GM19324 (cell line): ENCODE data around the gene SMAP2.
"Not testable (repeated sequence)": the region's sequence is repeated elsewhere in the genome, so short reads cannot be mapped to it uniquely, and the experiment has no call there.

Experiments used
- ATAC-seq: cut with Tn5 transposase; IDR thresholded peaks from one replicate; pipeline ENCODE4 v1.9.1; 2021; ENCODE audit warnings: mild to moderate bottlenecking, moderate library complexity; ENCODE audit not compliant: unreplicated experiment, low FRiP score

Gene SMAP2

DNA sequence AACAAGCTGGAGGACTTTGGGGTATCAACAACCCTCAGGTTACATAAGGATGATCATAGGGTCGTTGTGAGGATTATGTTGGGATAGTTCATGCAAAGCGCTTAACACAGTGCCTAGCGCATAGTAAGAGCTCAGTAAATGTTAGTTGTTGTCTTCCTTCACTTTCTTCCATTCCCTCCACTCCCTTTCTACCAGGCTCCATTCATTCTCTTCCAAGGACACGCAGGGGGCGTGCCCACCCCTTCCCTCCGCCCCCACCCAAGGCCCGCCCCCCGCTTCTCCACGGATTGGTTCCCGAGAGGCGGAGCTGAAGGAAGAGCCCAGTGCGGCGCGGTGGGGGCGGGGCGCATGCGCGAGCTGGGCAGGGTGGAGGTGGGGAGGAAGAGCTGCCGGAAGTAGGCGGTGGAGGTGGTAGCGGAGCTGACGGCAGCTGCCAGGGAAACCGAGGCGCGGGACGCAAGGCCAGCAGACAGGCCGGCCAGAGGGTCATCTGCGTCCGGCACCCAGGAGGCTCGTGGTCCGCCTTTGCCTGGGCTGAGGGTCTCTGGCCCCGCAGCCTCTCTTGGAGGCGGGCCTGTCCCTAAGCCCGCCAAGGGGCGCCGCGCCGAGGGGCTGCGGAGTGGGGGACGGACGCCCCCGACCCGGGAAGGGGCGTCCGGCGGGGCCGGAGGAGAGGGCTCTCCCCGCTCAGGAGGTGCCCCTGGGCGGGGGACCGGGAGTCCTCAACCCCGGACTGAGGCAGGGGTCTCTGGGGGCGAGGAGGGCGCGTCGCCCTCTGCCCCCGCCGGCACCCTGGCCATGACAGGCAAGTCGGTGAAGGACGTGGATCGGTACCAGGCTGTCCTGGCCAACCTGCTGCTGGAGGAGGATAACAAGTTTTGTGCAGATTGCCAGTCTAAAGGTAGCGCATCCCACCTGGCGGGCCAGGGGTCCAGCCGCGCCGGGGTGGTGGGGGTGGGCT is at the start of gene SMAP2:
Gene SMAP2, plus strand, starts transcription at position 405 of the 961 bp plus-strand sequence. Its CDS starts 394 bp downstream, at position 799.
- peak; percentile 82 for ATAC-seq

DNA sequence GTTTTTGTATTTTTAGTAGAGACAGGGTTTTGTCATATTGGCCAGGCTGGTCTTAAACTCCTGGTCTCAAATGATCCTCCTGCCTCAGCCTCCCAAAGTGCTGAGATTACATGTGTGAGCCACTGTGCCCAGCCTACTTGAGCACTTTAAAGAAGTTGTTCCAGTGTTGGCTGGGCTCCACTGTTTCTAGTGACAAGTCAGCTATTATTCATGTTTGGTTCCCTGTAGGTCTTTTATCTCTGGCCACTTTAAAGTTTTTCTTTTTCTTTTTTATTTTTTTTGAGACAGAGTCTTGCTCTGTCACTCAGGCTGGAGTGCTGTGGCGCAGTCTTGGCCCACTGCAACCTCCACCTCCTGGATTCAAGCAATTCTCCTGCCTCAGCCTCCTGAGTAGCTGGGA is 42.1 kb upstream of the SMAP2 start:
- not testable (repeated sequence) for ATAC-seq

DNA sequence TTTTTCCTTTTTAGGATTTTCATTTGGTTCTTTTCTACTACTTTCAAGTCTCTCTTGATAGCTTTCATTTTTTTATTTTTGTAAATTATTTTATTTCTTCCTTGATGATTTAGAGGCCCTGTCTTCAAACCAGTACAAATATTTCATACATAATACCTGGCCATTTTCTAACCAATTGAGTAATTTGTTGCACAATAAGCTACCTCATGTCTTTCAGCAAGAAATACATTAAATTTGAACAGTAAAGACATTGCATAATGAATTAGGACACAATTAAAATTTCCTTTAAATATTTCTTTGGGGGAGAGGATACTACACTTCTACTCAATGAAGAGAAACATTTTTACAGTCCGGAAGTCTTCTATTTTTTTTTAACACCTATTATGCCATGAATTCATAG is 40.8 kb upstream of the SMAP2 start:
- no peak for ATAC-seq

DNA sequence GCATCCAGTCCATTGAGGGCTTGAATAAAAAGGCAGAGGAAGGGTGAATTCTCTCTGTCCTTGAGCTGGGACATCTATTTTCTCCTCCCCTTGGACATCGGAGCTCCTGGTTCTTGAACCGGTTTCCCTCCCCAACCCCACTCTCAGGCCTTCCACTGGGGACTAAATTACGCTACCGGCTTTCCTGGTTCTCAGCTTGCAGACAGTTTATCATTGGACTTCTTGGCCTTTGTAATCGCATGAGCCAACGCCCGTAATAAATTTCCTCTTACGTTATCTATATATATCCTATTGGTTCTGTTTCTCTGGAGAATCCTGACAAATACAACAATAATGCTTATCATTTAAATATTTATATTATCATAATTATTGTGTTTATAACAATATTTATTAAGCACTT is 36.1 kb upstream of the SMAP2 start:
- no peak for ATAC-seq

DNA sequence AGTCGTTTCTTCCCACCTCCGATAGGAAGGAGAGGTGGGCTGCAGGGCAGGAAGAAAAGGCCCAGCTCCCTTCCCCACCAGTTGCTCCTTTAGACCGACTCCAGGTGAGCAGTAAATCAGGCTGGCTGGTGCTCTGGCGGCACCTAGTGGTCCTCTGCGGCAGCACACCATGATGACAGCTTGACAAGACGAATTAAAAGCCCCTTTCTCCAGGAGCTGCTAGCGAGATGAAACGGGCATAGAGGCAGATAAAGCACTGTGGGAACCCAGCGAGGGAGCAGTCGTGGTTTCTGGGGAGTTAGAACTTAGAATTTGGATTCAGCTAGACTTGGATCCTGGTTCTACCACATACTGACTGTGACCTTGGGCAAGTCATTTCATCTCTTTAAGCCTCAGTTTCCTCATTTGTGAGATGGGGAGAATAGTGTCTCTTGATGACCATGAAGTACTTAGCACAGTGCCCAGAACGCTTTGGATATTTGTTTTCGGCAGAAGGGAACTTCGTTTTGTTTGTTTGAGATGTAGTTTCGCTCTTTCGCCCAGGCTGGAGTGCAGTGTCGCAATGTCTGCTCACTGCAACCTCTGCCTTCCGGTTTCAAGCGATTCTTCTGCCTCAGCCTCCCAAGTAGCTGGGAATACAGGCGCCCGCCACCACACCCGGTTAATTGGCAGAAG is 34.6 kb upstream of the SMAP2 start:
- ATAC-seq = no peak

DNA sequence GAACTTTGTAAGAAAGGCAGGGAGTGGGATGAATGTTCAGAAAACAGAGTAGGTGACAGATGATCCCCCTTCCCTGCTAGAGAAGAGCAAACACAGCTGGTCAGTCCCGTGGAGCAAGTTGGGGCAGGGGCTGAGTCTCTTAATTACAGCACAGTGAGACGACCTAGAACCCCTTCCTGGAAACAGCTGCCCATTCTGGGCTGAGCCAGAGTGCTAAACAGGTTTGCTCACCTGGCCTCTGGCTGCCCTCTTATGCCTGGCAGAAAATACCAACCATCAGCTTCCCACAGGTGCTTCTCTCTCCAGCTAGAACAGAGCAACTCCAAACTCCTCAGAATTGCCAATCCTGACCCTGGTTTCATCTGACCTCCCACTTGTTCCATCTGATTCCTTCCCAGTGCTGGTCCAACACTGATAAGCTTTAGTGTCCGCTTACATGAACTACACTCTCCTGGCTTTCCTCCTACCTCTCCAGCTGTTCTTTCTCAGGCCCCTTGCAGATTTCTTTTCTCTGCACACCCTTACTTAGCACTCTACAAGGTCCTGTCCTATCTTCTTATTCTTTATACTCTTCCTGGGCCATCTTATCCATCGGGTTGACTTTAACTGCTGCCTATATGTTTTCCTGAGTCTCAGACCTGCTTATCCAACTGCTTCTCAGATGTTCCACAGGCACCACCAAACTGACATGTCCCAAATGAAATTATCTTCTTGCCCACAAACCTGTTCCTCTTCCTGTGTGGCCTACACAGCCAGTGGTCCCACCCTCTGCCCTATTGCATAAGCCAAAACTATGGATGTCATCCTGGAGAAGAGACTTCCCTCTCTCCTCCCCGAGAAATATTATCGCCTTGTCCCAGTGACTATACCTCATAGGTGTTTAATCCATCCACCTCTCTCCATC is 33.9 kb upstream of the SMAP2 start:
- ATAC-seq = no peak

DNA sequence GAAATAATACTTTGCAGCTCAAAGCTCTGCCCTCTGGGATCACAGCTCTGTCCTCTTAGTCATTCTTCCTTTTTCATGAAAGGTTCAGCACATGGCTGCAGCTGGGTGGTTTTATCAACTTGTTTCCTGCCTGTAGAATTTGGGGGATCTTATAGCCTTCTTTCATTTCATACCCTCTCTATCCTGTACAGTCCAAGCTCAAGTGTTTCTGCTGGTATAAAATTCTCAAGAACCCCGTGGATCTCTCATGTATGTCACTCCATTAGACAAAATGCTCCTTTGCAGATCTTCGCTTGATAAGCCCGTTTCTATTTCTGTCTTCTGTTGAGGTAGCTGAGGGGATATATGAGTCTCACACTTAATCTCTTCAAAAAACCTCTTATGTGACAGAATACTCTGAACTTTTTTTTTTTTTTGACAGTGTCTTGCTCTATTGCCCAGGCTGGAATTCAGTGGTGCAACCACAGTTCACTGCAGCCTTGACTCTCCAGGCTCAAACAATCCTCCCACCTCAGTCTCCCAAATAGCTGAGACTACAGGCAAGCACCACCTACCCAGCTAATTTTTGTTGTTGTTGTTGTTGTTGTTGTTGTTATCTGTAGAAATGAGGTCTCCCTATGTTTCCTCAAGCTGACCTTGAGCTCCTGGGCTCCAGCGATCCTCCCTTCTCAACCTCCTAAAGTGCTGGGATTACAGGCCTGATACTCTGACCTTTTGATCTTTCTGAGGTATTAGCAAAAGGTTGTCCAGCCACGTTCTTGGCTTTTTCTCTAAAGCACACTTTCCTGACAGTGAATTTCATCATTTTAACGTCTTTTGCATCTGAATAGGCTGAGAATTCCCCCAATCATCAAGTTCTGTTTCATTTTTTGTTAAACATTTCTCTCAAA is 31.8 kb upstream of the SMAP2 start:
- ATAC-seq = no peak

DNA sequence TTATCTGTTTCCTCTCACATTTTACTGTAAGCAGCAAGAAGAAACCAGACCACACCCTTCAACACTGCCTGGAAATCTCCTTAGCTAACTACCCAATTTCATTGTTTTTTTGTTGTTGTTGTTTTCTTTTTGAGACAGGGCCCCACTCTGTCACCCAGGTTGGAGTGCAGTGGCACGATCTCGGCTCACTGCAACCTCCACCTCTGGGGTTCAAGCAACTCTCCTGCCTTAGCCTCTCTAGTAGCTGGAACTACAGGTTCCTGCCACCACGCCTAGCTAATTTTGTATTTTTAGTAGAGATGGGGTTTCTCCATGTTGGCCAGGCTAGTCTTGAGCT is 31.2 kb upstream of the SMAP2 start:
- not testable (repeated sequence) for ATAC-seq

DNA sequence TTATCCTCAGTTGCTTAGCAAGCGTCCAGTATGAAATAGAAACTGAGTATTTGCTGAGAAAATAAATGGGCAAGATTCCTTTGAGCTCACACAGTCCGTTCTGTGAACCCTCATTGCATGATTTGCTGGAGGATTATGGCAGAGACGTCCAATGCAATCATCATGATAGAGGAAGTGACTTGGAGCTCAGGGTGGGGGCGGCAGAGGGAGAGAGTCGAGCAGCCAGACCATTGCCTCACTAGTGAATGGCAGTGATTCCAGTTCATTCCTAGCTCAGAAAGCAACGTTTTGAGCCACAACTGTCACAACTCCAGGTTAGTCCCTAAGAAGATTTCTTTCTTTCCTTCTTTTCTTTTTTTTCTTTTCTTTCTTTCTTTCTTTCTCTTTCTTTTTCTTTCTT is 28.9 kb upstream of the SMAP2 start:
- ATAC-seq = no peak

DNA sequence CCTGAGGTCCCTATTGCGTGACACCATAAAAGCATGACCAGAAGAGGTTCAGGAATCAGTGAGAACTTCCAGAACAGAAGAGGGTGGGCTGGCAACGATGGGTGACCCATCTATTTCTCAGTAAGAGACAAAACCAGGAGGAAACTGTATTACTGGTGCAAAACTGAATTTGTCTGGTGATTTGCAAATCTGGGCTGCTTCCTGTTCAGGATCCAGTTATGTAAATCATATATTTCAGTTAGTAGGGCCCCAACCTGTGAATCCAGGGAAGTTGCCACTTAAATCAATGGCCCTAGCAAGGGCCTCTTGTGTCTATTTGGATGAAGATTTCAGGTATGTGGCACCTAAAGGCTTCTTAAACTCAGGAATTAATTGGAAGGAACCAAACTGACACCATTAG is 23.1 kb upstream of the SMAP2 start:
- ATAC-seq = no peak

DNA sequence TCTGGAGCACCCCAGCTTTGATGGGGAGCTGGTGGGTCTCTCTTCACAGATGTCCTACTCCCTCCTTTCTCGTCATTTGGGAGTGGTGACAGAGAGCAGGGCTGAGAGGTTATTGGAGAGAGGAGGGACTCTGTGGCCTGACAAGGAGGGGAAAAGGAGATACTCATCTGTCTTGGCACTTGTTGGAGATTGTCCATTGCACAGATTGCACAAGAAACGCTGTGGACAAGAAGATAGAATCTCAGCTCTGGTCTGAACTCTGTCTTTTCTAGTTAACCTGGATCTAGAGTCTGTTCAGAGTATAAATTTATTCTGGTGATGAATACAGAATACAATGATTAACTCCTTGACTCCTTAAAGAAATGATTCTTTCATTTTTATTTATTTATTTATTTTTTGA is 22.4 kb upstream of the SMAP2 start:
- no peak for ATAC-seq

DNA sequence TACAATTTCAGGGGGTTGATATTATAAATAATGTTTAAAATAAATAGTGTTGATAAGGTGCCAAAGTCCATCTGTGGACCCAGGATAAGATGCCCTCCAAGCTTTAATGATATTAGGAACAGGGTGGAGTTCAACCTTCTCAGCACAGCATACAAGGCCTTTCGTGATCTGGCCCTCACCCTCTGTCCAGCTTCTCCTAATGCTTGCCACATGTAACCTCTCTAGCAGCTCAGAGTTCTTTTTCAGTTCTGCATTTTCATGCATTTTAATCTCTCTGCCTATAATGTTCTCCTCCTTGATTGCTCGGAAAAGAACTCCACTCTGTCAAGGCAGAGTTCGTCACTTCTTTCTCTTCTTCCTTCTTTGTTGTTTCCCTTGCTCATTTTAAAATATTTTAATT is 21.4 kb upstream of the SMAP2 start:
- ATAC-seq = no peak

DNA sequence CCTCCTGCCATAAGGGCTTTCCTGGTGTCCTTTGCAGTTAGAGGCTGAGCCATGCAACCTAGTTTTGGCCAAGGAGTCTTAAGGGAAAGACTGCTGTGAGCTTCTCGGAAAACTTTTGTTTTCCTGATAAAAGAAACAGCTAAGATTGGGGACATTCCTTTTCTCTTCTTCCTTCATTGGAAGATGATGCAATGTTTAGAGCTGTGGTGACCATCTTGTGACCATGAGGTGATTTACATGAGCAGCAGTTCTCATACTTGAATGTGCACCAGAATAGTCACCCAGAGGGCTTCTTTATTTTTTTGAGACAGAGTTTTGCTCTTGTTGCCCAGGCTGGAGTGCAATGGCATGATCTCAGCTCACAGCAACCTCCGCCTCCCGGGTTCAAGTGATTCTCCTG is 20.4 kb upstream of the SMAP2 start:
- ATAC-seq = no peak

DNA sequence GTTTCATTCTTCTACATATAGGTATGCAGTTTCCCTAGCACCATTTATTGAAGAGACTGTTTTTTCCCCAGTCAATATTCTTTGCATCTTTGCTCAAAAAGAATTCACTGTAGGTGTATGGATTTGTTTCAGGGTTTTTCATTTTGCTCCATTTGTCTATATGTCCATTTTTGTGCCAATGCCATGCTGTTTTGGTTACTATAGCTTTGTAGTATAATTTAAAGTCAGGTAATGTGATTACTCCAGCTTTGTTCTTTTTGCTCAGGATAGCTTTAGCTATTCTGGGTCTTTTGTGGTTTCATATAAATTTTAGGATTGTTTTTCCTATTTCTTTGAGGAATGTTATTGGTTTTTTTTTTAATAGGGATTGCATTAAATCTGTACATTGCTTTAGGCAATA is 15.9 kb upstream of the SMAP2 start:
- ATAC-seq = no peak

DNA sequence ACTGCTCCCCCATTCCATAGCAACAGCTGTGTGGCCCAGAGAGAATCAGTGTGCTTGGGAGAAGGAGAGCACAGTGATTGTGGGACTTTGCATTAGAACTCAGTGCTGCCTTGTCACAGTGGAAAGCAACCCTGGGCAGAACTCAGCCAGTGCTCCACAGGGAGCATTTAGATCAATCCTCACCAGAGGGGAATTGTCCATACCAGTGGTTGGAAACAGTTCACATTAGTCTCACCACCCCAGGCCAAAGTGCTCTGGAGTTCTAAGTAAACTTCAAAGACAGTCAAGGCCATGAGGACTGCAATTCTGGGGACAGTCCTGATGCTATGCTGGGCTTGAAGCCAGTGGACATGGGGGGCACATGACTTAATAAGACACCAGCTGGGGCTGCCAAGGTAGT is 12.9 kb upstream of the SMAP2 start:
- no peak for ATAC-seq

DNA sequence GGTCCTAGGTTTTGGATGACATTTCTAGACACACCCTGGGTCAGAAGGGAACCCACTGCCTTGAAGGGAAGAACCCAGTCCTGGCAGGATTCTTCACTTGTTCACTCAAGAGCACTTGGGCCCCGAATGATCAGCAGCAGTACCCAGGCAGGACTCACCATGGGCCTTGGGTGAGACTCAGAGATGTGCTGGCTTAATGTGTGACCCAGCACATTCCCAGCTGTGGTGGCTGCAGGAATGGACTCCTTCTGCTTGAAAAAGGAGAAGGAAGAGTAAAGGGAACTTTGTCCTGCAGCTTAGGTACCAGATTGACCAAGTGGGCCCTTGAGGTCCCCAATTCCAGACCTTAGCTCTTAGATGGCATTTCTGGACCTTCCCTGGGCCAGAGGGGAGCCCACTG is 12.3 kb upstream of the SMAP2 start:
- ATAC-seq = no peak

DNA sequence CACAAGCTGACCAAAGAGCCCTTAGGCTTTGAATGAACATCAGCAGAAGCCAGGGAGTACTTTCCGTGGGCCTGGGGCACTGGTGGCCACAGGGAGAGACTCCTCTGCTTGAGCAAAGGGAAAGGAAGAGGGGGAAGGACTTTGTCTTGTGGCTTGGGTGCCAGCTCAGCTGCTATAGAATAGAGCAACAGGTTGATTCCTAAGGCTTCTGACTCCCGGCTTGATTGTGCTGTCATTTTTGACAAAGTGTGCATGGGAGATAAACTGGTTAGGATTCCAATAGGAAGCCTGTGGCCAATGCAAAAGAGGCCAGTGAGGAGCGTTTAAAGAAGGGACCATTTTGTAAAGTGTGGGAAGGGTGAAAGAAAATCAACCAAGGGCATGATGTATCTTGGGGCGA is 11.9 kb upstream of the SMAP2 start:
- ATAC-seq = no peak

DNA sequence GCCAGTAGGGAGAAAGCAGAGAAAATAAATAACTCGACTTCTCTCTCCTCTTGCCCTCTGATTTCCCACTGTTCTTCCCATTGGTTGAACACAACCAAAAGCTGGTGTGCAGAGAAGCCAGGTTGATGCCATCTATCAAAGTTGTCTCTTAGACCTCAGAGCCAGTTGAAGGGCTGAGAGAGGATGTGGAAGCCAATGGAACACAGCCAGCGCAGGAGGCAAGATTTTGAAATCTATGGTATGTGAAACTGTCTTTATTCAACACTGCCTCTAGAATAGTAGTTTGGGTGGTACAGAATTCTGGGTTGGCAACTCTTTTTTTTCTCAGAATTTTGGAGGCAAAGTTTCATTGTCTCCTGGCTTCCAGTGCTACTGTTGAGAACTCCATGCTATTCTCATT is 11.3 kb upstream of the SMAP2 start:
- ATAC-seq = no peak

DNA sequence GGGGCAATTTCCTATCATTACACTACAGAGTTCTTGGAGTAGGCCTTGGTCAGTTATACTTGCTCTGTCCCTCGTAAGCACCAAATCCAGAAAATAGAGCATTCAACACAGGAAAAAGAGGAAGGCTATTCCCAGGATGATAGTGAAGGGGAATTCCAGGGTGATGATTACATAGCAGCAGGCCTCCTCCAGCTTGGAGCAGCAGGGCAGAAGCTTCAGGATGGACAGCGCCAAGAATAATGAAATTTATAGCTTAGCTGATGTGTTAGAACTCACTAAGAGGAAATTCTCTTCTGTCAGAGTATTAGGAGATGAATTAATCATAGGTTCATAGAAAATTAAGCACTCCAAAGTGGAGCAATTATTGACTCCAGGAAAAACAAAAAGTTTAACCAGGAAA is 10.8 kb upstream of the SMAP2 start:
- ATAC-seq = no peak

DNA sequence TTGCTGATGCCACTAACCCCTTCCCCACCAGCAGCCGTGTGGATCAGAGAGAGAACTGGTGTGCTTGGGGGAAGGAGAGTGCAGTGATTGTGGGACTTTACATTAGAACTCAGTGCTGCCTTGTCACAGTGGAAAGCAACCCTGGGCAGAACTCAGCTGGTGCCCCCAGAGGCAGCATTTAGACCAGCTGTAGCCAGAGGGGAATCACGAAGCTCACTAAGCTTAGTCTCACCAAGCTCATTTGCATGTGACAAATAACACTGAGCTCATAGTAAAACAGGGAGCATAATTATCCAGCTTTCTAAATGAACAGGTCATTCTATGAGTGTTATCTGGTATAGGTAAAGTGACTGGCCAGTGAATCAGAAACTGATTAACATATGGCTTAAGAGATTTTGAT is 9.8 kb upstream of the SMAP2 start:
- ATAC-seq = no peak
